Measurements from ENCODE around the gene SMOC1.

Gene SMOC1

GRCh38 chr14:69996216-69996615 lies 117.0 kb downstream of the SMOC1 start:
- no peak overlapping the region for H3K4me3 Mint-ChIP-seq
- H3K27me3 Mint-ChIP-seq, result peaks cover 16% of the 10 kb centered on the region
- no peaks in the 10 kb centered on the region for H3K4me1 Mint-ChIP-seq (ENCODE audit: low read depth)
- no peak overlapping the region for H3K27ac Mint-ChIP-seq
- intact Hi-C loops (cut with micrococcal nuclease), result no loop called here
- H3K36me3 Mint-ChIP-seq (ENCODE audit: low read depth), result no peaks in the 10 kb centered on the region
- no peaks in the 10 kb centered on the region for H3K9me3 Mint-ChIP-seq

- no peak overlapping the region for H3K27ac Mint-ChIP-seq
- H3K27me3 Mint-ChIP-seq, result peaks cover 11% of the 10 kb centered on the region
- H3K4me1 Mint-ChIP-seq (ENCODE audit: low read depth), result no peaks in the 10 kb centered on the region
- intact Hi-C loops (cut with micrococcal nuclease), result no loop called here
- H3K36me3 Mint-ChIP-seq (ENCODE audit: low read depth), result no peaks in the 10 kb centered on the region
- H3K9me3 Mint-ChIP-seq, result no peaks in the 10 kb centered on the region
- H3K4me3 Mint-ChIP-seq, result no peak overlapping the region
Measured at GRCh38 chr14:69997849-69998248, 118.6 kb downstream of the SMOC1 start.

- intact Hi-C loops (cut with micrococcal nuclease), result no loop called here
- Mint-ChIP-seq H3K27ac (no peak overlapping the region), H3K4me1 (ENCODE audit: low read depth) (no peaks in the 10 kb centered on the region), H3K4me3 (no peak overlapping the region), H3K9me3 (no peaks in the 10 kb centered on the region), H3K36me3 (ENCODE audit: low read depth) (no peaks in the 10 kb centered on the region), H3K27me3 (peaks cover 2% of the 10 kb centered on the region)
Measured at GRCh38 chr14:69999261-69999674, 120.1 kb downstream of the SMOC1 start.

- H3K27me3 Mint-ChIP-seq, result no peaks in the 10 kb centered on the region
- intact Hi-C loops (cut with micrococcal nuclease), result no loop called here
- no peak overlapping the region for H3K4me3 Mint-ChIP-seq
- no peaks in the 10 kb centered on the region for H3K9me3 Mint-ChIP-seq
- no peaks in the 10 kb centered on the region for H3K36me3 Mint-ChIP-seq (ENCODE audit: low read depth)
- H3K27ac Mint-ChIP-seq, result no peak overlapping the region
- no peaks in the 10 kb centered on the region for H3K4me1 Mint-ChIP-seq (ENCODE audit: low read depth)
Measured at GRCh38 chr14:70000601-70001000, 121.4 kb downstream of the SMOC1 start.

DNA sequence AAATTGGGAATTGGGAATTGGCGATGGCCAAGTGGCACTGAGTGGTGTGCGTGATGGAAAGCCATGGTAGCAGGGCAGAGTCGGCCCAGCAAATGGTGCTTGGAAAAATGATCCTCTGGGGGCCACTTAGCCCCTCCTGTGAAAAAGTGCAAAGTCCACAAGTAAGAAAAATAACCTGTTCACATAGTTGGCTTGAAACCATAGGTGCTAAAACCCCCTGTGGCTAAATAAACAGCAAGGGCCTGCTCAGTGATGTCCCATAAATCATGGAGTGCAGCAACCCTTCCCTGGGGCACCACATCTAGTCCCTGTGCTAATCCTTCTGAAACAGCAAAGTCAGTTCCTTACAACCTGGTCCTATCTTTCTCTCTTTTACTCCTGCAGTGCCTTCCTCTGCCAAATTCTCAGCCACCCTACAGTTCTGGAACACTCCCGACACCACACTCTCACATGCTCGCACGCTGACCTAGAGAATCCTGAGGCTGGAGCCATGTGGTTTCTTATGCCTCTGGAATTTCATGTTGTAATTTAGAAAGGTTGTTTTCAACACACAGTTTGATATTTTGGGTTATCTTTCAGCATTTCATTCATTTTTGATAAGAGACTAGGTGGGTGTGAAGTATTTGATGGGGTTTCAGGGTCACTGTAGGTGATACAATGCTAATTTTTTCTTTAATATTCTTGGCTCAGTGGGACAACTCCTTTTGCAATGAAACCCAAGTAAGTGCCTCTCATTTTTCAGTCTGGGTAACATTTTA lies 123.6 kb downstream of the SMOC1 start:
- Mint-ChIP-seq H3K36me3 (ENCODE audit: low read depth) (no peaks in the 10 kb centered on the region), H3K4me3 (no peak overlapping the region), H3K4me1 (ENCODE audit: low read depth) (no peaks in the 10 kb centered on the region), H3K9me3 (no peaks in the 10 kb centered on the region), H3K27ac (no peak overlapping the region), H3K27me3 (no peaks in the 10 kb centered on the region)
- intact Hi-C loops (cut with micrococcal nuclease), result no loop called here

DNA sequence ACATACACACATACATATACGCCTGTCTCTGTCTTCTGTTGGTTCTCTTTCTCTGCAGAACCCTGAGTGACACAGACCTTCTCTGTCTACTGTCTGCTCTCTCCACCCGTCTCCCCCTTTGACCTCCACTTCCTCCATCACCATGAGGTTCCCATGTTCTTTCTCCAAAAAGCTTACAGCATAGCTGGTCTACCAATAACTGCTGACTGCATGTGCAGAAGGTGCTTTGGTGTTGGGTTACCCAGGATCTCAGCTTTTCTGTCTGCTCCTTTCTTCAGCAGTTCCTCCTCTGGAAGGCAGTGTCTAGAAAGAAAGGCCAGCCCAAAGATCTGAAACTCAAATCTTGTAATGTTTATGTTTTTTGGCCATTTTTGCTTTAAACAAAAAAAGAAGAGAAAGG lies 125.6 kb downstream of the SMOC1 start:
- intact Hi-C loops (cut with micrococcal nuclease), result no loop called here
- no peaks in the 10 kb centered on the region for H3K27me3 Mint-ChIP-seq
- H3K27ac Mint-ChIP-seq, result no peak overlapping the region

GRCh38 chr14:70005281-70005805 lies 126.1 kb downstream of the SMOC1 start:
- Mint-ChIP-seq H3K9me3 (no peaks in the 10 kb centered on the region), H3K27me3 (no peaks in the 10 kb centered on the region), H3K36me3 (ENCODE audit: low read depth) (no peaks in the 10 kb centered on the region), H3K4me3 (no peak overlapping the region), H3K4me1 (ENCODE audit: low read depth) (peaks cover 11% of the 10 kb centered on the region), H3K27ac (no peak overlapping the region)
- intact Hi-C loops (cut with micrococcal nuclease), result no loop called here

More for the DNA sequence above, 125.6 kb downstream of the SMOC1 start:
- Mint-ChIP-seq H3K9me3 (no peaks in the 10 kb centered on the region), H3K4me1 (ENCODE audit: low read depth) (peaks cover 11% of the 10 kb centered on the region), H3K4me3 (no peak overlapping the region), H3K36me3 (ENCODE audit: low read depth) (no peaks in the 10 kb centered on the region)

- Mint-ChIP-seq H3K4me3 (no peak overlapping the region), H3K27ac (no peak overlapping the region), H3K9me3 (no peaks in the 10 kb centered on the region), H3K36me3 (ENCODE audit: low read depth) (no peaks in the 10 kb centered on the region), H3K27me3 (no peaks in the 10 kb centered on the region), H3K4me1 (ENCODE audit: low read depth) (peaks cover 11% of the 10 kb centered on the region)
- intact Hi-C loops (cut with micrococcal nuclease), result no loop called here
Measured at GRCh38 chr14:70006699-70007098, 127.5 kb downstream of the SMOC1 start.

GRCh38 chr14:70008284-70009262 lies 129.4 kb downstream of the SMOC1 start:
- Mint-ChIP-seq H3K36me3 (ENCODE audit: low read depth) (no peaks in the 10 kb centered on the region), H3K4me1 (ENCODE audit: low read depth) (peaks cover 23% of the 10 kb centered on the region), H3K9me3 (no peaks in the 10 kb centered on the region), H3K4me3 (no peak overlapping the region), H3K27me3 (no peaks in the 10 kb centered on the region), H3K27ac (no peak overlapping the region)
- intact Hi-C loops (cut with micrococcal nuclease), result no loop called here

GRCh38 chr14:70009961-70010360 lies 130.7 kb downstream of the SMOC1 start:
- no peaks in the 10 kb centered on the region for H3K27me3 Mint-ChIP-seq
- intact Hi-C loops (cut with micrococcal nuclease), result no loop called here
- no peak overlapping the region for H3K4me3 Mint-ChIP-seq
- H3K36me3 Mint-ChIP-seq (ENCODE audit: low read depth), result no peaks in the 10 kb centered on the region
- no peak overlapping the region for H3K27ac Mint-ChIP-seq
- no peaks in the 10 kb centered on the region for H3K9me3 Mint-ChIP-seq
- peaks cover 33% of the 10 kb centered on the region for H3K4me1 Mint-ChIP-seq (ENCODE audit: low read depth)

- Mint-ChIP-seq H3K27me3 (no peaks in the 10 kb centered on the region), H3K4me3 (no peak overlapping the region), H3K36me3 (ENCODE audit: low read depth) (no peaks in the 10 kb centered on the region), H3K4me1 (ENCODE audit: low read depth) (peaks cover 33% of the 10 kb centered on the region), H3K9me3 (no peaks in the 10 kb centered on the region), H3K27ac (no peak overlapping the region)
- intact Hi-C loops (cut with micrococcal nuclease), result no loop called here
Measured at GRCh38 chr14:70011098-70011497, 131.9 kb downstream of the SMOC1 start.

DNA sequence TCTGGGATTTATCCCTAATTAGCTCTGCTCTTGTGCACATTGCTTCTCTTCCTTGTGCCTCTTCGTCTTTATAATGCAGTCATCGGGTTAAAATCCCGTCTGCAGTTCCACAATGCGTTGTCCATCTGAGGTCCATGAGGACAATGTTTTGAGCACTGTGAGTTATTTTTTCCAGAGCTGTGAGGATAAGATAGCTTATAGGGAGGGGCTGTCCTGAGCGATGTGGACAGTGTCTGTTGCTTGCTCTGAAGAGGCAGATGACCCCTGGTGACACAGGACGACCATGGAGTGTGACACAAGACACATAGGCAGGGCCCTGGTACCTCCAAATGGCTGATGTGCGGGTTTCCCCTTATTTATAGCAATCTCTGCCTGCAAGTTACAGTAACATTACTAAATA lies 132.5 kb downstream of the SMOC1 start:
- no peaks in the 10 kb centered on the region for H3K9me3 Mint-ChIP-seq
- H3K4me3 Mint-ChIP-seq, result no peak overlapping the region
- H3K27me3 Mint-ChIP-seq, result no peaks in the 10 kb centered on the region
- peaks cover 38% of the 10 kb centered on the region for H3K4me1 Mint-ChIP-seq (ENCODE audit: low read depth)
- intact Hi-C loops (cut with micrococcal nuclease), result no loop called here
- no peaks in the 10 kb centered on the region for H3K36me3 Mint-ChIP-seq (ENCODE audit: low read depth)
- no peak overlapping the region for H3K27ac Mint-ChIP-seq

DNA sequence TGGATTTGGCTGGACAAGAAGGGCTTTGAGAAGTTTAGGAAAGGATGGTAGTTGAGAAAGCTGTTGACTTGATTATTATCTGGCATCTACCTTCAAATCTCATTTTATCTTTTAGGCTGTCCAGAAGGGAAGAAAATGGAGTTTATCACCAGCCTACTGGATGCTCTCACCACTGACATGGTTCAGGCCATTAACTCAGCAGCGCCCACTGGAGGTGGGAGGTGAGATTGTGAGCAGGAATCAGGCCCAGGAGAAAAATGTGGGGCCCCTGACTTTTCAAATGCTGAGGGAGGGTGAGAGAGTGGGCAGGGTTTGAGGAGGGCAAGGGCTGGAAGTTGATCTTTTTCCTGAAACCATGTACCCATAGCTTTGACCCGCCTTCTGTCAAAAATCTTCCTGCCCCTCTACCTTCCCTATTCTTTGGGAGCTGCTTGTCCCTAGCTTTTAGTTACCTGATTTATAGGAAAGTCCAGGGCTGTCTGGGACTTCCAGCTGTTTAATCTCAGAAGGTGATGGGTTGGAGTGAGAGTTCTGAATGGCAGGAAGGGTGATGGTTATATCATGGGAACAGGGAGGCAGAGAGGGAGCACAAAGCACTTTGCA lies 134.2 kb downstream of the SMOC1 start:
- H3K36me3 Mint-ChIP-seq (ENCODE audit: low read depth), result no peaks in the 10 kb centered on the region
- intact Hi-C loops (cut with micrococcal nuclease), result no loop called here
- H3K9me3 Mint-ChIP-seq, result no peaks in the 10 kb centered on the region
- peaks cover 49% of the 10 kb centered on the region for H3K4me1 Mint-ChIP-seq (ENCODE audit: low read depth)
- H3K27ac Mint-ChIP-seq, result no peak overlapping the region
- no peaks in the 10 kb centered on the region for H3K27me3 Mint-ChIP-seq
- no peak overlapping the region for H3K4me3 Mint-ChIP-seq
